ENCODE data around the gene MAPK13.
A peak's percentile ranks its signal among the peaks of the same experiment; 100 is the strongest.
"Not testable (repeated sequence)": the region's sequence is repeated elsewhere in the genome, so short reads cannot be mapped to it uniquely, and the experiment has no call there.

The MAPK13 gene

DNA sequence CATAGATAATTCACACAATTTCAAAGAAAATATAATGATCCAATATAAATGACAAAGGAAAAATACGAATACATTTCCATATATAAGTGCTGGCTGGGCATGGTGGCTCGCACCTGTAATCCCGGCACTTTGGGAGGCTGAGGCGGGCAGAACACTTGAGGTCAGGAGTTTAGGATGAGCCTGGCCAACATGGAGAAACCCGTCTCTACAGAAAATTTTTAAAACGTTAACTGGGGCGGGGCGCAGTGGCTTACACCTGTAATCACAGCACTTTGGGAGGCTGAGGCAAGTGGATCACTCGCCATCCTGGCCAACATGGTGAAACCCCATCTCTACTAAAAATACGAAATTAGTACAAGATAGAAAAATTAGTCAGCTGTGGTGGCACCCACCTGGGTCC, 14.9 kb upstream of the MAPK13 start:
- no peak for DNase-seq

DNA sequence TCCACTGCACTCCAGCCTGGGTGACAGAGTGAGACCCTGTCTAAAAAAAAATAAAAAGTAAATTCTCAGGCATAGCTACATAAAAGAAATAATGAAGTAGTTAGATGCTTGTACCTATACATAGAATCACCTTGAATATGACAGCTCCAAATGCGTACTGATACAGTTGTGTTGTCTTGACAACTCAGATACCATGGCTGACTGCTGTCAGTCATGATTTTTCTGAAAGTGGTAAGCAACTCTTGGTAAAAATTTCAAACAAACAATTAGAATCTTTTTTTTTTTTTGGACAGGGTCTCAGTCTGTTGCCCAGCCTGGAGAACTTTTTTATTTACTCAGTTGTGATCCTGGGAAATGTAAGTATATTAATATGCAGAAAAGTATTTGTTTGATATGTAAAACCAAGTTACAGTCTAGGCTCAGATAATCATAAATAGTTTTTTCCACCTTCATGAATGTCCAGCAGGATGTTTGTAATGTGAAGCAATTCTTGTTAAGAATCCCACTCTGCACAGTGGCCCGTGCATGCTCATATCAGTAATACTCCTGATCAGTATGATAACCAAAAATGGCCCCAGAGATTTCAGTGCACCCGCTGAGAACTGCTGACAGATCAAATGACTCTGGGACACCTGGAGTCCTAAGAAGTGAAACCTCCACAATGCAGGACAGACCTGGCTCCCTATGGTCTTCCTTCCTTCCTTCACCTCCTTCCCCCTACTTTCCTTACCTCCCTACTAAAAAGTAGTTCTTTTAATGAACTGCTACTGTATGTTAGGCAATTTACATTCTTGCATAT, 14.0 kb upstream of the MAPK13 start:
- DNase-seq: no peak

DNA sequence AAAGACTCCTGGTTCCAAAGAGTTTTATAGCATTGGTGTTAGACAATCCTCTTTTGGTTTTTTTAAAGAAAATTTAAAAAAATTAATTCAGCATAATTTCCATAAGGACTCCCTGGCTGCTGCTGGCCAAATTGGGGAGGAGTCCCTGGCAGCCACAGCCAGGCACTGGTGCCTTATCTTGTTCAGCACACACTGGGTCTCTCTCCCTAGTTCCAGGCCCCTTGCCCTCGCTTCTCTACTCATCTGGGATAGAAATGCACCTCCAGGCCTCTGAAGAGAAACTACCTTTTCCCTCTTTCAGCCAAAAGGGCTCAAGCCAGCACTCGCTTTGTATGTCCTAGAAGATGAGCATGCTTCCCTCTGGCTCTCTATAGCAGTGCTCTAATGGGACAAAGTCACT, 13.4 kb upstream of the MAPK13 start:
- DNase-seq: no peak

DNA sequence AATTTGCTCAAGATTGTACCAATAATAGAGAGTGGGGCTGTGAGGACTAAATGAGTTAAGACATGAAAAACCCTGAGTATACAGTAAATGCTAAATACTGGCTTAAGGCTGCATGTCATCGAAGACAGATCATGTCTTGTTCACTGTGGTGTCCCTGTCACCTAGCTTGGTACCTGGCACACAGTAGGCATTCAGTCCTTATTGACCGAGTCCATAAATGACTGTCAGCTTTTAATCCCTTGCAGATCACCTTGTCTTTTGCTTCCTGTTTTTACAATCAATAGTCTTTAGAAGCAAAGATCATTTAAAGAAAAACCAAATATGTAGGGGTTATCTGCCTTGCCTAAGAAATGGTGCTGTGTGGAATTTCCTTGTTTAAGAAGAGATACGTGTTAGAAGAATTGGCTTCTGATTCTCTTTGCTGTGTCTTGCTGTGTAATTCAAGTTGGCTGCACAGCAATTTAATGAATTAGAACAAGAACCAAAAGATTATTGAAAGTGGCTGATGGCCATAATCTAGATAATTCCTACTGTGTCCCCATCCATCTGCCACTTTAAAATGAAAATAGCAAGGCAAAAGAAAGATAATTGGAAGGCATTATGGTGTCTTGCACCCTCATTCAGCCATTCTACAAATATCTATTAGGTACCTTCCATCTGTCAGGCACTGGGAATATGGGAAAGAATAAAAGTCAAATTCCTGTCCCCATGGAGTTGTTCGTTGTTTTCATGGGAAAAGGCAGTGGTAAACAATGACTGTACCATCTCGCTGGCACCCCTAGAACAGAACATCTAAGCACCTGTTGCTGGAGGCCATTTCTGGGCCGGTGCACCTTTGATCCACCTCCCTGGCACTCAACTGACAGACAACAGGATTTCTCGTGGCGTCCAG, 12.4 kb upstream of the MAPK13 start:
- no peak for DNase-seq

DNA sequence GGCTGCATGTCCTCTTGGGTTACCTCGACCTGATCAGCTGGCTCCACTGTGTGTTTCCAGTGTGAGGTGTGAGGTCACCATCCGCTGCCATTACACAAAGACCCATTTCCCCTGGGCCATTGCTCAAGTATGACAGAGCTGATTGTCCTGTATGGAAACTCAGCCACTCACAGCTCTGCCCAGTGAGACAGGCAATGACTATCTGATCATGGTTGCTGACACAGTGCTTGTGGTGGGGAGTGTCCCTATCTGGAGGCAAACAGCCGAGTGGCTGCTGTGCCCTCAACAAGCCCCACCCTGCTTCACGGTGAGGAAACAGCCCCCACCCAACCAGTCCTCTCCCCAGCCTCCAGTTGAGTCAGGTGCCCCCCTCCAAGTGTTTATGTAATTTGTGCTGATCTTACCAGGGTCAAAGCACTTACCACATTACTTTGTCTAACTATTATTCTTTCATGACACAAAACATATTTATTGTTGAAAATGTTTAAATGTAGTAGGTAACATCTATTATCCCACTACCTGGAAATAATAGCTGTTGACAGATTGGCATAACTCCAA, 11.7 kb upstream of the MAPK13 start:
- peak; percentile 94 for DNase-seq

DNA sequence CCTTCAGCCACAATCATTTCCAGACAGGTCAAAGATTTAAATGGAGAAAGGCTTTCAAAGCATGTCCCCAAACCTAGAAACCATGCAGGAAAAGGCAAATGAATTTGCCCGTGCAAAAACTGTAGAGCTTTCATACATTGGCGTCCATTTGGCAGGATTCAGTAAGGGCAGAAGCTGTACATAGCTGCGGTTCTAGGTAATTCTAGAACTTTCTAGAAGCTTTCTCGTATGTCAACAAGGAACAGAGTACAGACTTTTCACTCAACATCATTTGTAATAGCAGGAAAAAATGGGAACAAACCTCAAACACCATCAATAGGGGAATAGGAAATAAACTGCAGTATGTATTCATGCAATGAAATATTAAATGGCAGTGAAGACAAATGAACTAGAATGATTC, 11.1 kb upstream of the MAPK13 start:
- no peak for DNase-seq

DNA sequence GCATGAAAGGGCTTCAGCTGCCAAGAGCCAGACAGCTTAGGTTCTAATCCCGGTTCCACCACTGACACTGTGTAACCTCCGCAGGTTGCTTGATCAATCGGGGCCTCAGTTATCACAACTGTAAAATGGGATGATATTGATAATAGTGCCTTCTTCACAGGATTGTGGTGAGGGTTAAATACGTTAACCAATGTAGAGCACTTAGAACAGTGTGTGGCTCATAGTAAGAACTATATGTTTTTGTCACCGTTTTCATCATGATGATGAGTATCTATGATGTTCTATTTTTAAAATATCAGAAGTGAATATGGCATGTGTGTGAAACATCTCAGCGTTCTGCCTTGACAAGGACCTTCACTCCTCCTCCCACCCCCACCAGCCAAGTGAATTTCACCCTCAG, 10.3 kb upstream of the MAPK13 start:
- DNase-seq: no peak

DNA sequence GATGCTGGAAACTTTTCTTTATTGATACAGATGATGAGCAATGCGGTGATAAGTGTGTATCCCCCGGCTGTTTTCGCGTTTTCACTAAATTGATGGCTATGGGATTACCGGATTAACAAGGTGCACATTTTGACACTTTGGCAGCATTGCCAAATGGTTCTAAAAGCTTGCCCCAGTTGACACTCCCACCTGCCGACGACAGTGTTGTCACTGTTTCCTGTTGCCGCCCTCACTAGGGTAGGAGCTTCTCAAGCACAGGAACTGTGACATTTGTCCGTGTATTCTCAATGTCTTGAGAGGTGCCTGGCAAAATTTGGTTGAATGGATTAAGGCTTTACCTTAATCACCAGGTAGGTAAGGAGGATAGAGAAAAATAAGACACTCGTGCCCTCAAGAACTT, 9.8 kb upstream of the MAPK13 start:
- peak; percentile 73 for DNase-seq

DNA sequence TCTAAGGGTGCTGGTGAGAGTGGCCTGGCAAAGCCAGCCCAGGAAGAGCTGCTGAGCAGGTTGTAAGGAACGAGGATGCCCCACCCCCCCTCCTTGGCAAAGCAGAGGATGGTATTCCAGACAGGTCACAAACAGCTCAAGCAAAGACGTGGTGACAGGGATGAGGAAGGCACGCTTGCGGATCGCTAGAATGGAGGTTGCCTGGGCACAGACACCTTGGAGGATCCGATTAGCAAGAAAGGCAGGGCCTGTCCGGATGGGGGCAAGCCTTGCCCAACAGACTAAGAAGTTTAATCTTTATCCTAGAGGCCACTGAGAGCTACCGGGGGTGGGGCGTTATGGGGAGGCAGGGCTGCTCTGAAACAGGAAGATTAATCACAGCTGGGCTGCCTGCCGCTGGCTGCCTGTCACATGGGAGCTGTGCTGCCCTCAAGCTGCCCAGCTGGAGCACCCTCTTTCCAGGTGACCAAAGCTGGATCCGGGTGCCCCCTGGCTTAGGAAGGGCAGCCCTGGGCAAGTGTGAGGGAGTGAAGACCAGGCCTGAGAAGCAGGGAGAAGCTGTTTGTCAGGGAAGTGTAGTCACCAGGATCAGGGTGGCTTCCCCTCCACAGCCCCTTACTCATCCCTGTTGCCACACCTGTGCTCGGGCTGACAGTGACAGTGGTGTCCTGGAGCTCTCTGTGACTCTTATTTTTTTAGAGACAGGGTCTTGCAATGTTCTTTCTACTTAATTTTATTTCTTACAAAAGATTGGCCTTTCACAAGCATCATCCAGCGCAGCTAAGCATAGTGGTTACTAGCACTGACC, 9.1 kb upstream of the MAPK13 start:
- DNase-seq: peak; percentile 71

DNA sequence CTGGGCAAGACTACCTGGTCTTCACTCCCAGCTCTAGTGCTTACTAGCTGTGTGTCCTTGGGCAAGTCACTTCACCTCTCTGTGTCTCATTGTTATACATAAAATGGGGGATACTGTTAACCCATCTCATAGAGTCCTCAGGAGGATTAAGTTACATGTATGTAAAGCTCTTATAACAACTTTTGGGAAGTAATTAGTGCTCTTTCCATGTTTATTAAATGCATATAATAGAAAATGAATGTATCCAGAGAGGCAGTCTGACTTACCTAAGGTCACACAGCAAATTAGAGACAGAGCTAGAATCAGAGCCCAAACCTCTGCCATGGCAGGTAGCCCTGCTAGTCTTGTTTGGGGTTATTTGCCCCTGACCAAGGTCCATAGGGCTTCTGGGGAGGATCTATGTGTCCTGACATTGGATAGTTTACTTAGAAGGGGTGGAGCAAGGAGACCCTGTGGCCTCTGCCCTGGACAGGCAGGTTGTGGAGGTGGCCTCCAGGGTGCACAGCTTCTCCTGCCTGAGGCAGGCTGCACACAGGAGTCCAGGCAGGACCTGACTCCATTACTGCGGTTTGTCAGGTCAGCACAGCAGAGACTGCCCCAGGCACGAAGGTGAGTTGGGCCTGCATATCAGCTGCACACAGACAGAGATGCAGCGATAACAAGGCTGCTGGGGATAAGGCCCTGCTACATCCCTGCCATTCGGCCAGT, 8.4 kb upstream of the MAPK13 start:
- DNase-seq: no peak

DNA sequence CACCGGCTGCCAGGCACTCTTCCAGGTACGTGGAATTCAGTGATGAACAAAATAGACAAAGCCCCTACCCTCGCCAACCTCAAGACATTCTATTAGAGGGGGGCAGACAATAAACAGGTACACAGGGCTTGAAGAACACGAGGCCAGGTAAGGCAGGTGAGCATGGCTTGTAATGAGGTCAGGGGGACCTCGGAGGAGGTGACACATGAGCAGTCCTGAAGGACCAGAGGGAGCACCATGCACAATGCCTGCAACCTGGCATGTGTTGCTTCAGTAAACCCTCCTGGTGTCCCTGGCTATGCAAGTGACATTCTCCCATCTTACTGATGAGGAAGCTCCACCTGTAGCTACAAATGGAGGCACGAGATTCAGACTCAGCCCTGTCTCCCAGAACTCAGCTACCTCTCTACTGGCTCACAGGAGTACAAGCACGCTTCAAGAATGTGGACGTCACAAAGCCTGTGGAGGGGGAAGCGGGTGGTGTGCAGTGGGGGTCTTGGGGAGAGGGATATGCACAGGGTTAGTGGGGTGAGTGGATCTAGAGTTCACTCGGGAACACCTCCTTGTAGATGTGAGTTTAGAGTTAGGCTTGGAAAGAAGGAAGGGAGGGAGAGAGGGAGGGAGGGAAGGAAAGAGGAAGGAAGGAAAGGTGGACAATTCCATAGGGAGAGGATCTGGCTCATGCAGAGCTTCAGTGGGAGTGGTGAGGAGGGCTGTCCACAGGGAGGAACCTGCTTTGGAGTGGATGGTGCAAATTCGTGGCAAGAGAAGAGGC, 7.6 kb upstream of the MAPK13 start:
- no peak for DNase-seq

DNA sequence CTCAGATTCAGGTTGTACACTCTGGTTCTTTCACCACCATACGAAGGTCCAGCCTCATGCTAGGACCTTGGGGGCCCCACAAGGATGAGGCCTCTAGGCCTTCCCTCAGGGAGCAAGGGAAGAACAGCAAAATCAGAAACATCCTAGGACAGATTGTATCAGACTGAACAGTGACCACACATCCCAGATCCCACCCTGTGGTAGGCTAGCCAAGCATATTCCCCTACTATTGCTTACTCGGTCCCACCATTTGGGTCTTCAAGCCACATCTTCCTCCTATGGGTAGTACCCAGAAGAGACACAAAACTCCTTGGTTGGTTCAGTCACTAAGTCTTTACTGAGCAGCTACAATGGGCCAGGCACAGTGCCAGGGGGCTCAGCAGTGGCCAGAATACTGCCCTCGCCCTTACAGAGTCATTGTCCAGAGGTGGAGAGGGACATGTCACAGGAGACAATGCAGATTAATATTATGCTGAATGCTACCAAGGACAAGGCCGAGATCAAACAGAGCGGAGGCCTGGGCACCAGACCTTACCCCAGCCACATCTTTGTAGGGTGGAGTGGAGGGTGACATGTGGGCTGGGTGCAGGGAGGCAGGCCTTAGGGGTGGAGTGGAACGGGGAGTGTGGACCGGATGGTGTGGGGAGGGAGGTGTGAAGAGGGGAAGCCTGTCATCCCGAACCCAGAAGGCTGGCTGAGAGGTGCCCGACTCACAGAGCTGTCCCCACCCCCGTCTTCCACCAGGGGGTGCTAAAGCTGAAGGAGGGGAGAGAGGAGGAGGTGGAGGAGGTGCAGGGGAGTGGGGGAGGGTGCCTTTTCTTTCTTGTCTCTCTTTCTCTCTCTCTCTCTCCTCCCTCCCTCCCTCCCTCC, 6.8 kb upstream of the MAPK13 start:
- DNase-seq: peak; percentile 78

DNA sequence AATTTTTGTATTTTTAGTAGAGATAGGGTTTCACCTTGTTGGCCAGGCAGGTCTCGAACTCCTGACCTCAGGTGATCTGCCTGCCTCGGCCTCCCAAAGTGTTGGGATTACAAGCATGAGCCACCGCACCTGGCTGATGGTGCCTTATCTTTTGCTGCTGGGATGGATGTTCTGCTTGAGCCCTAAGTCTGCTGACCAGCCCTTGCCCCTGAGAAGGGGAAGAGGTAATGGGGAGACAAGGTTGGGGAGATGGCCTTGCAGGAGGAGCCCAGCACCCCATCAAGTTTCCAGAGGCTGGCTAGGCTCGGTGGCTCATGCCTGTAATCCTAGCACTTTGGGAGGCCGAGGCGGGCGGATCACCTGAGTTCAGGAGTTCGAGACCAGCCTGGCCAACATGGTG, 6.0 kb upstream of the MAPK13 start:
- not testable (repeated sequence) for DNase-seq

DNA sequence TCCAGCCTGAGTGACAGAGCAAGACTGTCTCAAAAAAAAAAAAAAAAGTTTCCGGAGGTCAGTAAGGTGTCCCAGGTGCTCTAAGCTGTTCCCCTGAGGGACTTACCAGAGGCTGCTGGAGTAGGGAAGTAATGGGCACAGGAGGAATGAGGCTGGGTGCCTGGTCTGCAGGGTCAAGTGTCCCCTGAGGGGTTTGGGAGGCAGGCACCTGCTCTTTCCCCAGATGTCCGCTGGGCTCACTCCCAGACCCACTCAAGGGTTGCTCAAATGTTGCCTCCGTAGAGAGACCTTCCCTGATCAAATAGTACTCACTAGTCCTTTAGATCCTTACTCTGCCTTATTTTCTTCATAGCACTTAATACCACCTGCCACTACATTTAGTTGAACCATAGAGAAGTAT, 5.4 kb upstream of the MAPK13 start:
- DNase-seq: no peak

DNA sequence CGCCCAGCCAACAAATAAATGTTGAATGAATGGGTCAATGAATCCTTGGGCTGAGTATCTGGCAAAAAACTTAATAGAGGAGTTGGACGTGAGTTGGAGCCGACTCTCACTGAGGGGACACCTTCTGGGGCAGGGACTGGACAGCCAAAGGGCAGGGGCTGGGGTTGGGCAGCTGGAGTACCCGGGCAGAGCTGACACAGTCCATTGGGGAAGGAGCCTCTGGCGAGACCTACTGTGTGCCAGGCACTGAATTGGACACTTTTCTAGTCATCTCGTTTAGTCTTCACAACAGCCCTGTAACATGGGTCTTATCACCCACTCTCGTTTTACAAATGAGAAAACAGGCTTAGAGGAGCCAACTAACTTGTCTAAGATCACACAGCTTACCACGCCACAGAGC, 4.7 kb upstream of the MAPK13 start:
- DNase-seq: no peak

DNA sequence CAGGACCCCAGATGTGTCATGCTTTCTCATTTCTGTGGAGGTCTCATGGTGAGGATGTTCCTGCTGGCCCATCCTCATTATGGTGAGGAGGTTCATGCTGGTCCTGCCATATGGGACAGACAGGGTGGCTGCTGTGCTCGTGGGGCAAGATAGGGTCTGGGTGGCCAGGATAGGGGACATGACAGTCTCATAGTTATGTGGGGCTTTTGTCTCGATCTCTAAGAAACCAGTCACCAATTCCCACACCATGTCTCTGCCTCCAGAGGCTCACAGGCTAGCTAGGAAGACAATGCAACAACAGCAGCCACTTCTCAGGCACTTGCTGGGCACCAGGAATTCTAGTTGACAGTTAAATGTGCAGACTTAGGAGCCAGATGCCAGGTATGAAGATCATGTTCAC, 4.2 kb upstream of the MAPK13 start:
- no peak for DNase-seq

DNA sequence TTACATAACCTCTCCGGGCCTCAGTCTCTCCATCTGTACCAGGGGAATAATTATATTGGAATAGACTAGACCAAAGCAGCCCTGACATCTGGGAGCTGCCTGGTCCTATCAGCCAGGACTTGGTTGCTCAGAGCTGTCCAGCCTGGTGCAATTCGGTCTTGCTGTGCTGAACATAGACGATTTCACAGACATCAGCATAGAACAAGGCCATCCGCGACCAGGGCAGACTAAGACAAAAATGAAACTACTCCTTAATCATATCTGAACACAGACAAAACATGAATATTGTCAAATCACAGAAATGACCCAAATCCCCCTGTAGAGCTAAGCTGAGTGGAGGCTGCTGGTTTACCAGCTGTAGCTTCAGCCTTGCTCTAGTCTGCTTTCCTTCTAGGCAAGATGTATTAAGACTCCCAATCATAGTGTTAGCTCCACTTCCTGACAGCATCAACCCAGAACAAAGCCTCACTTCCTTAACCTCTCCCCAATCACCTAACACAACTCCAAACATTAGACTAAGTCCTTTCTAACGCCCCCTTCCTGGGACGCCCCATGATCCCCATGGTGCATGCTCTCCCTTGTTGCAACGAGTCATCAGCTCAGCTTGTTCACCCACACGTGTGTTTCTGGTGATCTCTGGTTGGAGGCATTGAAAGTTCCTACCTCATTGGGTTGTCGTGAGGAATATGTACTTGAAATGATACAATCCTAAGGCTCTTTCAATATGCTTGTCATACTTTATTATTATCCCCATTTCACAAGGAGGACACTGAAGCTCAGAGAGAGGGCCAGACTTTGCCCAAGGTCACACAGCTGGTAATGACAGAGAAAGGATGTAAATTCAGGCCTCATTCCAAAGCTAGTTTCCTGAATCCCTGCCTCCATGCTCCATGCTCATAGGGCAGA, 3.5 kb upstream of the MAPK13 start:
- DNase-seq: peak; percentile 90

DNA sequence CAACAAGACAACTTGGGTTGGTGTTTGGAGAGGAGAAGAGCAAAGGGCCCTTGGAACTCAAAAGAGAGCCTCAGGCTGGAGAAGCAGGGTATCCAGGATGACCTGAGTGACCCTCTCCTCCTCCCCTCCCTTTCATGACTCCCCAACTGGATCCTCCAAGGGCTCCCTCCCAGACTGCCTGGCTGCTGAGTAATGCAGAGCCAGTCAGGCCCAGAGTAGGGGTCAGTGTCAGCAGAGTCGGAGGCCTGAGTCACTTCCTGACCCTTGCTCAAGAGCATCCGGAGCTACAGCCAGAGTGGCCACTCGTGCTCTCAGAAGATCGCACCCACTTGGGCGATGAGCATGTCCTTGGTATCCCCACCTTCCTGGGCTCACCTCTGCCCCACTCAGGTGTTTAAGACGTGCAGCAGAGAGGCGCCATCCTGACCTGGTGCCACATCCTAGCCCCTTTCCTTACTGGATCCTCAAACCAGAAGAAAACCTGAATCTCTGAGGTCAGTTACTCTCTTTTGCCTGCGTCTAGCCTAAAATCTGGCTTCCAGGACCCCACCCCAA, 2.8 kb upstream of the MAPK13 start:
- DNase-seq: peak; percentile 96

DNA sequence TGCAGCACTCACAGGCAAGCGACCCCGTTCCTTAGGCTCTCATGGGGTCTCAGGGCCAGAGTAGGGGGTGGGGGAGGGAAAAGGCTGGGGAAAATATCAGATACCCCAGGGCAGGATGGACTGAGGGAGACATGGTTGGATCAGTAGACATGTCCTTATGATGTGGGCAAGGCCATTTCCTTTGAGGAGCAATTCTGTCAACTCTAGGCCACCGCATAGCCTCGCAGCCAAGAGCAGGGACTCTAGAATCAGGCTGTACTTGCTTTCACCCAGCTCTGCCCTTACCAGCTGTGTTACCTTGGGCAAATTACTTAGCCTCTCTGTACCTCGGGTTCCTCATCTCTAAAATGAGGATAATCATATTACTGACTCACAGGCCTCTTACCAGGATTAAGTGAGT, 2.2 kb upstream of the MAPK13 start:
- DNase-seq: no peak
